ENCODE results near the gene PXN. TPM values are rescaled to one million over a fixed set of nuclear protein-coding genes. Genes with fewer than 3 reads are reported as not detected.

Gene PXN
- total RNA-seq, 4 donors from 2014 or later, result 29.6 to 211 (median 41.2) TPM

- H3K27me3 ChIP-seq, result no peaks in the 10 kb centered on the region
- no peaks in the 10 kb centered on the region for H3K36me3 ChIP-seq
- no peak for DNase-seq
- no peak overlapping the region for H3K4me3 ChIP-seq
- no peaks in the 10 kb centered on the region for H3K4me1 ChIP-seq
- intact Hi-C loops (cut with DNase I; ENCODE audit: low total_unique reads), result no loop called here
- H3K9me3 ChIP-seq, result no peaks in the 10 kb centered on the region
- TF ChIP-seq POLR2A (IDR thresholded peaks at IDR 0.05) (no peak), CTCF (IDR thresholded peaks at IDR 0.05) (no peak)
- no peak overlapping the region for H3K27ac ChIP-seq
These were observed 97.9 kb downstream of the PXN start for GRCh38 chr12:120167529-120168095.

- intact Hi-C loops (cut with DNase I; ENCODE audit: low total_unique reads), result no loop called here
- Histone ChIP-seq H3K27ac (no peak overlapping the region), H3K36me3 (no peaks in the 10 kb centered on the region), H3K27me3 (no peaks in the 10 kb centered on the region), H3K4me3 (no peak overlapping the region), H3K9me3 (no peaks in the 10 kb centered on the region), H3K4me1 (no peaks in the 10 kb centered on the region)
- no peak for DNase-seq
- TF ChIP-seq POLR2A (IDR thresholded peaks at IDR 0.05) (no peak), CTCF (IDR thresholded peaks at IDR 0.05) (no peak)
These were observed 101.2 kb downstream of the PXN start for GRCh38 chr12:120164293-120164692.

GRCh38 chr12:120162763-120163162 lies 102.8 kb downstream of the PXN start:
- TF ChIP-seq POLR2A (IDR thresholded peaks at IDR 0.05) (no peak), CTCF (IDR thresholded peaks at IDR 0.05) (no peak)
- H3K4me1 ChIP-seq, result no peaks in the 10 kb centered on the region
- no peak overlapping the region for H3K4me3 ChIP-seq
- DNase-seq, result no peak
- H3K36me3 ChIP-seq, result no peaks in the 10 kb centered on the region
- no peaks in the 10 kb centered on the region for H3K27me3 ChIP-seq
- no peak overlapping the region for H3K27ac ChIP-seq
- no peaks in the 10 kb centered on the region for H3K9me3 ChIP-seq
- intact Hi-C loops (cut with DNase I; ENCODE audit: low total_unique reads), result no loop called here

GRCh38 chr12:120161852-120162251 lies 103.7 kb downstream of the PXN start:
- intact Hi-C loops (cut with DNase I; ENCODE audit: low total_unique reads), result no loop called here
- TF ChIP-seq CTCF (IDR thresholded peaks at IDR 0.05) (no peak), POLR2A (IDR thresholded peaks at IDR 0.05) (no peak)
- H3K36me3 ChIP-seq, result no peaks in the 10 kb centered on the region

More at GRCh38 chr12:120161852-120162251, 103.7 kb downstream of the PXN start:
- Histone ChIP-seq H3K9me3 (no peaks in the 10 kb centered on the region), H3K27me3 (no peaks in the 10 kb centered on the region), H3K27ac (no peak overlapping the region), H3K4me1 (no peaks in the 10 kb centered on the region), H3K4me3 (no peak overlapping the region)
- DNase-seq, result no peak

Small RNA genes within 50 kb of the gene (small RNA-seq; reads per million reads assigned to genes)
- 181 reads per million, percentile 95 among the genes with 10 or more reads in this experiment for gene RNU4-1
- 330 reads per million, percentile 96 among the genes with 10 or more reads in this experiment for gene RNU4-2
- not detected for gene RNU6-1088P

Other genes with a start within 250 kb of the PXN start
- 10 to 100 TPM; 13.1 to 43.9 (median 22.4) TPM for gene RAB35, start 149.0 kb downstream of the PXN start, total RNA-seq
- gene GCN1, start 71.0 kb downstream of the PXN start, total RNA-seq, result 100 to 1,000 TPM in 1 of 4 donors, 10 to 100 TPM in 3; 50.5 to 106 (median 64.3) TPM
- gene RPLP0, start 64.6 kb downstream of the PXN start, total RNA-seq, result 1,000 to 10,000 TPM; 1,775 to 3,691 (median 3,260) TPM
- gene RNU4-2, start 26.2 kb upstream of the PXN start, total RNA-seq, result over 10,000 TPM in 1 of 4 donors, under 1 TPM in 3; under 0.01 to 24,687 (median under 0.01) TPM
- gene RNU4-1, start 27.5 kb upstream of the PXN start, total RNA-seq, result 1,000 to 10,000 TPM in 1 of 4 donors, under 1 TPM in 3; under 0.01 to 2,308 (median under 0.01) TPM
- 1 to 10 TPM in 3 of 4 donors, not detected in 1; 1.2 to 4.1 (median 1.5) TPM for gene SIRT4, start 36.6 kb upstream of the PXN start, total RNA-seq
- not detected for gene PLA2G1B, start 62.0 kb upstream of the PXN start, total RNA-seq
- 10 to 100 TPM in 1 of 4 donors, 1 to 10 TPM in 1, under 1 TPM in 1, not detected in 1; 0.29 to 12.0 (median 2.9) TPM for gene MSI1, start 103.4 kb upstream of the PXN start, total RNA-seq
- 100 to 1,000 TPM; 196 to 524 (median 201) TPM for gene COX6A1, start 172.4 kb upstream of the PXN start, total RNA-seq
- 10 to 100 TPM in 2 of 4 donors, 1 to 10 TPM in 2; 1.2 to 16.8 (median 8.0) TPM for gene TRIAP1, start 180.7 kb upstream of the PXN start, total RNA-seq
- 10 to 100 TPM; 11.8 to 31.9 (median 18.3) TPM for gene GATC, start 180.7 kb upstream of the PXN start, total RNA-seq
- gene SRSF9, start 204.0 kb upstream of the PXN start, total RNA-seq, result 100 to 1,000 TPM in 2 of 4 donors, 10 to 100 TPM in 2; 10.5 to 150 (median 91.1) TPM
- 100 to 1,000 TPM; 239 to 457 (median 291) TPM for gene DYNLL1, start 230.4 kb upstream of the PXN start, total RNA-seq